HEK293T (cell line): ENCODE measurements around the gene CLASP2.

Experiments
- CTBP1 ChIP-seq: fragments of 450-650 bp; IDR thresholded peaks from 2 replicates; pipeline ENCODE4 v1.6.1; 2016; ENCODE audit warnings: borderline replicate concordance
- FOXK2 ChIP-seq: fragments of 450-650 bp; IDR thresholded peaks from 2 replicates; pipeline ENCODE4 v1.6.1; 2016; ENCODE audit warnings: mild to moderate bottlenecking
- HDGF ChIP-seq: fragments of 450-650 bp; IDR thresholded peaks from 2 replicates; pipeline ENCODE4 v1.6.1; 2017; ENCODE audit warnings: antibody characterized with exemption, borderline replicate concordance
- NFRKB ChIP-seq: fragments of 450-650 bp; IDR thresholded peaks from 2 replicates; pipeline ENCODE4 v1.6.1; 2016; ENCODE audit warnings: mild to moderate bottlenecking, moderate library complexity
- PKNOX1 ChIP-seq: fragments of 450-650 bp; IDR thresholded peaks from 2 replicates; pipeline ENCODE4 v1.6.1; 2016
- SP1 ChIP-seq: fragments of 450-650 bp; IDR thresholded peaks from 2 replicates; pipeline ENCODE4 v1.6.1; 2017
- SUZ12 ChIP-seq: fragments of 450-650 bp; IDR thresholded peaks from 2 replicates; pipeline ENCODE4 v1.6.1; 2016; ENCODE audit warnings: mild to moderate bottlenecking

- TF ChIP-seq PKNOX1, result no peak
- TF ChIP-seq FOXK2, result no peak
- TF ChIP-seq HDGF, result no peak
- no peak for TF ChIP-seq NFRKB
- TF ChIP-seq SUZ12, result no peak
- no peak for TF ChIP-seq SP1
- TF ChIP-seq CTBP1, result no peak
Measured at GRCh38 chr3:33577173-33577572, 140.9 kb downstream of the CLASP2 start.
